GM12873 (cell line): ENCODE measurements around the gene IGSF10.

Experiments
- CTCF ChIP-seq: IDR thresholded peaks from 2 replicates; pipeline ENCODE4 v1.5.1; 2012; ENCODE audit warnings: low read depth, mild to moderate bottlenecking, moderate library complexity, low read length, control low read depth; ENCODE audit not compliant: insufficient read depth; ENCODE audit errors: missing control alignments

IGSF10 gene

GRCh38 chr3:151437906-151438305, 23.0 kb downstream of the IGSF10 start:
- no peak for TF ChIP-seq CTCF

- TF ChIP-seq CTCF = no peak
Observed at GRCh38 chr3:151436675-151437446, 24.0 kb downstream of the IGSF10 start.

GRCh38 chr3:151434151-151434890, 26.5 kb downstream of the IGSF10 start:
- no peak for TF ChIP-seq CTCF

GRCh38 chr3:151432616-151433372, 28.1 kb downstream of the IGSF10 start:
- no peak for TF ChIP-seq CTCF

GRCh38 chr3:151431940-151432339, 28.9 kb downstream of the IGSF10 start:
- TF ChIP-seq CTCF = no peak

GRCh38 chr3:151430821-151431484, 29.9 kb downstream of the IGSF10 start:
- TF ChIP-seq CTCF = no peak
